Upper lobe of left lung (tissue), 4 donors: ENCODE results near the gene ARHGEF39.

ENCODE experiments used
- EP300 ChIP-seq, 4 donors: sonication (generic); formaldehyde crosslinking; IDR thresholded peaks; one replicate each; pipeline ENCODE4 v1.5.1; 2017; ENCODE audit warnings: antibody characterized with exemption in 4 of 4, control low read depth in 2 of 4
- POLR2A ChIP-seq, 4 donors: fragments of 450-650 bp; IDR thresholded peaks; one replicate each; pipeline ENCODE4 v1.5.1; 2016 to 2017; ENCODE audit warnings: antibody characterized with exemption in 4 of 4, mild to moderate bottlenecking in 2 of 4

GRCh38 chr9:35702696-35703095, 37.7 kb upstream of the ARHGEF39 start:
- TF ChIP-seq EP300 (IDR thresholded peaks at IDR 0.05) (no peak), POLR2A (IDR thresholded peaks at IDR 0.05) (no peak)
